C4-2B (cell line): ENCODE measurements around the gene CSMD2.

Experiments used
- ZFX ChIP-seq: fragments of 450-650 bp; IDR thresholded peaks from 2 replicates; pipeline ENCODE4 v1.6.1; 2017
- TF ChIP-seq, protein P1 (sequence below): fragments of 450-650 bp; conservative IDR thresholded peaks from 2 replicates; pipeline ENCODE4 v1.5.1; 2017; ENCODE audit warnings: mild to moderate bottlenecking

GRCh38 chr1:33930346-33931110 lies 234.5 kb downstream of the CSMD2 start:
- TF ChIP-seq, protein P1, sequence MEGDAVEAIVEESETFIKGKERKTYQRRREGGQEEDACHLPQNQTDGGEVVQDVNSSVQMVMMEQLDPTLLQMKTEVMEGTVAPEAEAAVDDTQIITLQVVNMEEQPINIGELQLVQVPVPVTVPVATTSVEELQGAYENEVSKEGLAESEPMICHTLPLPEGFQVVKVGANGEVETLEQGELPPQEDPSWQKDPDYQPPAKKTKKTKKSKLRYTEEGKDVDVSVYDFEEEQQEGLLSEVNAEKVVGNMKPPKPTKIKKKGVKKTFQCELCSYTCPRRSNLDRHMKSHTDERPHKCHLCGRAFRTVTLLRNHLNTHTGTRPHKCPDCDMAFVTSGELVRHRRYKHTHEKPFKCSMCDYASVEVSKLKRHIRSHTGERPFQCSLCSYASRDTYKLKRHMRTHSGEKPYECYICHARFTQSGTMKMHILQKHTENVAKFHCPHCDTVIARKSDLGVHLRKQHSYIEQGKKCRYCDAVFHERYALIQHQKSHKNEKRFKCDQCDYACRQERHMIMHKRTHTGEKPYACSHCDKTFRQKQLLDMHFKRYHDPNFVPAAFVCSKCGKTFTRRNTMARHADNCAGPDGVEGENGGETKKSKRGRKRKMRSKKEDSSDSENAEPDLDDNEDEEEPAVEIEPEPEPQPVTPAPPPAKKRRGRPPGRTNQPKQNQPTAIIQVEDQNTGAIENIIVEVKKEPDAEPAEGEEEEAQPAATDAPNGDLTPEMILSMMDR = no peak
- TF ChIP-seq ZFX = no peak
